Activated CD4-positive, alpha-beta T cell treated with anti-CD3 and anti-CD28 coated beads, Interleukin-2, amount 10 ng/mL, durations not matched to agents 24 days and 14 days (primary cell): Measurements from ENCODE around the gene DDX31. TPM values are rescaled to one million over a fixed set of nuclear protein-coding genes. Genes with fewer than 3 reads are reported as not detected.
A peak's percentile ranks its signal among the peaks of the same experiment; 100 is the strongest.
"Not testable (repeated sequence)": the region's sequence is repeated elsewhere in the genome, so short reads cannot be mapped to it uniquely, and the experiment has no call there.

ENCODE experiments used
- DNase-seq: peaks from one replicate; pipeline ENCODE4 v3.0.0; 2022
- H3K27ac Mint-ChIP-seq: one replicate; pipeline ENCODE4 v1.8.0; 2022; ENCODE audit warnings: mild to moderate bottlenecking, mixed read lengths
- H3K27me3 Mint-ChIP-seq: one replicate; pipeline ENCODE4 v1.8.0; 2022; ENCODE audit warnings: mixed read lengths
- H3K36me3 Mint-ChIP-seq: one replicate; pipeline ENCODE4 v1.8.0; 2022; ENCODE audit warnings: low read depth, mild to moderate bottlenecking, mixed read lengths
- H3K4me1 Mint-ChIP-seq: one replicate; pipeline ENCODE4 v1.8.0; 2021; ENCODE audit warnings: mixed read lengths
- H3K4me3 Mint-ChIP-seq: one replicate; pipeline ENCODE4 v1.8.0; 2022; ENCODE audit warnings: mild to moderate bottlenecking, moderate library complexity, mixed read lengths
- H3K9me3 Mint-ChIP-seq: one replicate; pipeline ENCODE4 v1.8.0; 2021; ENCODE audit warnings: mixed read lengths
- intact Hi-C: fragments of 100-400 bp; cut with micrococcal nuclease; formaldehyde crosslinking; loops from one replicate; pipeline ENCODE4 v1.15.1; 2023
- total RNA-seq: library from RNA; stranded (reverse); gene quantifications from 2 replicates; pipeline ENCODE4 v1.2.3, GENCODE V29; 2022

Gene DDX31
- total RNA-seq = 28.2 and 31.8 TPM in 2 replicates

GRCh38 chr9:132669698-132670456 lies at the start of gene DDX31:
TSS of gene DDX31 (minus strand) at chr9:132669983. CDS start at chr9:132669934, 49 bp downstream.
- intact Hi-C loops = loop anchor here (2.0 to 5.0 kb wide), 4 partner anchors 99 to 318 kb away; partner anchors contain the start of genes AK8, SETX, SPACA9 and TTF1
- Mint-ChIP-seq H3K27me3 (no peaks in the 10 kb centered on the region), H3K9me3 (no peaks in the 10 kb centered on the region), H3K27ac (peak within 1 kb of the TSS; percentile 93), H3K4me3 (peak within 1 kb of the TSS; percentile 96), H3K4me1 (peaks cover 39% of the 10 kb centered on the region), H3K36me3 (peaks cover 20% of the 10 kb centered on the region)
- DNase-seq = peak; percentile 96

- intact Hi-C loops, H3K9me3 Mint-ChIP-seq, H3K36me3 Mint-ChIP-seq, H3K4me3 Mint-ChIP-seq, H3K4me1 Mint-ChIP-seq, H3K27ac Mint-ChIP-seq, DNase-seq: not testable (repeated sequence)
- H3K27me3 Mint-ChIP-seq = peaks cover 25% of the 10 kb centered on the region
Measured at GRCh38 chr9:132718381-132718928, 48.7 kb upstream of the DDX31 start.

- H3K4me3 Mint-ChIP-seq = no peak overlapping the region
- no peak overlapping the region for H3K27ac Mint-ChIP-seq
- intact Hi-C loops = no loop called here
- DNase-seq = no peak
- H3K4me1 Mint-ChIP-seq = peaks cover 3% of the 10 kb centered on the region
- H3K9me3 Mint-ChIP-seq = no peaks in the 10 kb centered on the region
- peaks cover 25% of the 10 kb centered on the region for H3K27me3 Mint-ChIP-seq
- H3K36me3 Mint-ChIP-seq = no peaks in the 10 kb centered on the region
Measured at GRCh38 chr9:132717326-132717945, 47.7 kb upstream of the DDX31 start.

GRCh38 chr9:132716007-132716406 lies 46.2 kb upstream of the DDX31 start:
- no peaks in the 10 kb centered on the region for H3K36me3 Mint-ChIP-seq
- DNase-seq = no peak
- H3K9me3 Mint-ChIP-seq = no peaks in the 10 kb centered on the region
- no peak overlapping the region for H3K4me3 Mint-ChIP-seq
- no peak overlapping the region for H3K27ac Mint-ChIP-seq
- peaks cover 5% of the 10 kb centered on the region for H3K4me1 Mint-ChIP-seq
- intact Hi-C loops = no loop called here
- peaks cover 25% of the 10 kb centered on the region for H3K27me3 Mint-ChIP-seq

GRCh38 chr9:132712753-132713152 lies 43.0 kb upstream of the DDX31 start:
- no peak overlapping the region for H3K4me3 Mint-ChIP-seq
- H3K36me3 Mint-ChIP-seq = no peaks in the 10 kb centered on the region
- DNase-seq = no peak
- intact Hi-C loops = no loop called here
- no peak overlapping the region for H3K27ac Mint-ChIP-seq
- peaks cover 5% of the 10 kb centered on the region for H3K4me1 Mint-ChIP-seq
- H3K27me3 Mint-ChIP-seq = peaks cover 17% of the 10 kb centered on the region
- H3K9me3 Mint-ChIP-seq = no peaks in the 10 kb centered on the region

- Mint-ChIP-seq H3K36me3 (no peaks in the 10 kb centered on the region), H3K9me3 (no peaks in the 10 kb centered on the region), H3K4me3 (no peak overlapping the region), H3K27me3 (peaks cover 10% of the 10 kb centered on the region), H3K4me1 (peaks cover 5% of the 10 kb centered on the region), H3K27ac (no peak overlapping the region)
- intact Hi-C loops = no loop called here
- DNase-seq = no peak
Measured at GRCh38 chr9:132711846-132712245, 42.1 kb upstream of the DDX31 start.

- H3K36me3 Mint-ChIP-seq, H3K9me3 Mint-ChIP-seq, intact Hi-C loops, H3K27ac Mint-ChIP-seq, H3K4me1 Mint-ChIP-seq, H3K4me3 Mint-ChIP-seq, DNase-seq: not testable (repeated sequence)
- peaks cover 13% of the 10 kb centered on the region for H3K27me3 Mint-ChIP-seq
Measured at GRCh38 chr9:132711152-132711551, 41.4 kb upstream of the DDX31 start.

- intact Hi-C loops = no loop called here
- H3K27ac Mint-ChIP-seq = no peak overlapping the region
Measured at GRCh38 chr9:132710333-132710732, 40.5 kb upstream of the DDX31 start.

GRCh38 chr9:132708769-132709430 lies 39.1 kb upstream of the DDX31 start:
- no peak overlapping the region for H3K4me3 Mint-ChIP-seq
- H3K27ac Mint-ChIP-seq = no peak overlapping the region
- intact Hi-C loops = no loop called here
- H3K4me1 Mint-ChIP-seq = peaks cover 5% of the 10 kb centered on the region
- no peak for DNase-seq
- H3K36me3 Mint-ChIP-seq = no peaks in the 10 kb centered on the region
- H3K27me3 Mint-ChIP-seq = peaks cover 16% of the 10 kb centered on the region
- H3K9me3 Mint-ChIP-seq = no peaks in the 10 kb centered on the region

More at GRCh38 chr9:132710333-132710732, 40.5 kb upstream of the DDX31 start:
- DNase-seq = no peak
- Mint-ChIP-seq H3K4me1 (peaks cover 5% of the 10 kb centered on the region), H3K9me3 (no peaks in the 10 kb centered on the region), H3K27me3 (peaks cover 13% of the 10 kb centered on the region), H3K36me3 (no peaks in the 10 kb centered on the region), H3K4me3 (no peak overlapping the region)

- H3K36me3 Mint-ChIP-seq = no peaks in the 10 kb centered on the region
- peaks cover 19% of the 10 kb centered on the region for H3K27me3 Mint-ChIP-seq
- H3K4me1 Mint-ChIP-seq = peaks cover 5% of the 10 kb centered on the region
- no peak overlapping the region for H3K4me3 Mint-ChIP-seq
- no peak overlapping the region for H3K27ac Mint-ChIP-seq
- H3K9me3 Mint-ChIP-seq = peaks cover 1% of the 10 kb centered on the region
- intact Hi-C loops = no loop called here
- no peak for DNase-seq
Measured at GRCh38 chr9:132708239-132708638, 38.5 kb upstream of the DDX31 start.

- H3K27me3 Mint-ChIP-seq = peaks cover 11% of the 10 kb centered on the region
- DNase-seq = no peak
- H3K4me3 Mint-ChIP-seq = no peak overlapping the region
- no peaks in the 10 kb centered on the region for H3K4me1 Mint-ChIP-seq
- H3K9me3 Mint-ChIP-seq = peaks cover 4% of the 10 kb centered on the region
- no peaks in the 10 kb centered on the region for H3K36me3 Mint-ChIP-seq
- intact Hi-C loops = no loop called here
- no peak overlapping the region for H3K27ac Mint-ChIP-seq
Measured at GRCh38 chr9:132703336-132703735, 33.6 kb upstream of the DDX31 start.

- no peaks in the 10 kb centered on the region for H3K4me1 Mint-ChIP-seq
- no peak for DNase-seq
- H3K9me3 Mint-ChIP-seq = peaks cover 10% of the 10 kb centered on the region
- H3K27ac Mint-ChIP-seq = no peak overlapping the region
- intact Hi-C loops = no loop called here
- H3K4me3 Mint-ChIP-seq = no peak overlapping the region
- peaks cover 11% of the 10 kb centered on the region for H3K27me3 Mint-ChIP-seq
- H3K36me3 Mint-ChIP-seq = no peaks in the 10 kb centered on the region
Measured at GRCh38 chr9:132702254-132702653, 32.5 kb upstream of the DDX31 start.

GRCh38 chr9:132699956-132700355 lies 30.2 kb upstream of the DDX31 start:
- no peaks in the 10 kb centered on the region for H3K4me1 Mint-ChIP-seq
- no peak overlapping the region for H3K4me3 Mint-ChIP-seq
- peaks cover 8% of the 10 kb centered on the region for H3K27me3 Mint-ChIP-seq
- peaks cover 18% of the 10 kb centered on the region for H3K9me3 Mint-ChIP-seq
- intact Hi-C loops = no loop called here
- no peak overlapping the region for H3K27ac Mint-ChIP-seq
- H3K36me3 Mint-ChIP-seq = no peaks in the 10 kb centered on the region
- no peak for DNase-seq

- H3K36me3 Mint-ChIP-seq = peaks cover 4% of the 10 kb centered on the region
Measured at GRCh38 chr9:132698989-132699388, 29.2 kb upstream of the DDX31 start.

More at GRCh38 chr9:132698989-132699388, 29.2 kb upstream of the DDX31 start:
- Mint-ChIP-seq H3K27ac (no peak overlapping the region), H3K4me1 (no peaks in the 10 kb centered on the region), H3K9me3 (peaks cover 22% of the 10 kb centered on the region), H3K4me3 (no peak overlapping the region), H3K27me3 (peaks cover 6% of the 10 kb centered on the region)
- intact Hi-C loops = no loop called here
- DNase-seq = no peak
